Cardiac muscle cell (in vitro differentiated cells and primary cell): ENCODE data around the gene SRCAP. TPM values are rescaled to one million over a fixed set of nuclear protein-coding genes. Genes with fewer than 3 reads are reported as not detected.

ENCODE experiments used
- DNase-seq, 2 donors: peaks; one replicate each; pipeline versions ENCODE4 v3.0.0 to v3.0.0-alpha.2; 2010 to 2017; ENCODE audit warnings: low read depth in 1 of 2, low spot score in 1 of 2
- H3K27ac ChIP-seq: fragments of 200-600 bp; sonication (generic); 2 replicates; pipeline ENCODE4 v1.5.1; 2016
- H3K27me3 ChIP-seq: fragments of 200-600 bp; sonication (generic); 2 replicates; pipeline ENCODE4 v1.6.0; 2016; ENCODE audit warnings: control low read depth
- H3K36me3 ChIP-seq: fragments of 200-600 bp; sonication (generic); 2 replicates; pipeline ENCODE4 v1.5.1; 2016; ENCODE audit warnings: control low read depth
- H3K4me1 ChIP-seq: fragments of 200-600 bp; sonication (generic); 2 replicates; pipeline ENCODE4 v1.8.1; 2017; ENCODE audit warnings: low read depth, mild to moderate bottlenecking, mixed run types
- H3K4me3 ChIP-seq: fragments of 200-600 bp; sonication (generic); 2 replicates; pipeline ENCODE4 v1.5.1; 2016; ENCODE audit warnings: mild to moderate bottlenecking
- H3K9me3 ChIP-seq: fragments of 200-600 bp; sonication (generic); 2 replicates; pipeline ENCODE4 v1.5.1; 2017; ENCODE audit warnings: low read depth, mild to moderate bottlenecking, control low read depth
- polyA plus RNA-seq: library from polyadenylated mRNA; unstranded; fragments of >200 nt; fragmentation: Nextera tagmentation; extraction: Ambion mirVana; gene quantifications from 2 replicates; pipeline ENCODE4 v1.2.1, GENCODE V29; 2016
- total RNA-seq: library from RNA; depleted of rRNA; stranded (reverse); fragments of >200 nt; gene quantifications from 2 replicates; pipeline ENCODE4 v1.2.3, GENCODE V29; 2016
- TF ChIP-seq, protein P1 (sequence below): IDR thresholded peaks from 2 replicates; pipeline ENCODE4 v1.5.1; 2012; ENCODE audit warnings: low read depth, mild to moderate bottlenecking, low read length

The SRCAP gene
- total and polyA plus RNA-seq, 2 experiments from 2014 or later: 20.9 to 42.9 TPM

- Histone ChIP-seq H3K4me3 (no peak overlapping the region), H3K27ac (no peak overlapping the region), H3K9me3 (no peaks in the 10 kb centered on the region), H3K36me3 (peaks cover 71% of the 10 kb centered on the region), H3K27me3 (no peaks in the 10 kb centered on the region), H3K4me1 (peaks cover 9% of the 10 kb centered on the region)
- TF ChIP-seq, protein P1, sequence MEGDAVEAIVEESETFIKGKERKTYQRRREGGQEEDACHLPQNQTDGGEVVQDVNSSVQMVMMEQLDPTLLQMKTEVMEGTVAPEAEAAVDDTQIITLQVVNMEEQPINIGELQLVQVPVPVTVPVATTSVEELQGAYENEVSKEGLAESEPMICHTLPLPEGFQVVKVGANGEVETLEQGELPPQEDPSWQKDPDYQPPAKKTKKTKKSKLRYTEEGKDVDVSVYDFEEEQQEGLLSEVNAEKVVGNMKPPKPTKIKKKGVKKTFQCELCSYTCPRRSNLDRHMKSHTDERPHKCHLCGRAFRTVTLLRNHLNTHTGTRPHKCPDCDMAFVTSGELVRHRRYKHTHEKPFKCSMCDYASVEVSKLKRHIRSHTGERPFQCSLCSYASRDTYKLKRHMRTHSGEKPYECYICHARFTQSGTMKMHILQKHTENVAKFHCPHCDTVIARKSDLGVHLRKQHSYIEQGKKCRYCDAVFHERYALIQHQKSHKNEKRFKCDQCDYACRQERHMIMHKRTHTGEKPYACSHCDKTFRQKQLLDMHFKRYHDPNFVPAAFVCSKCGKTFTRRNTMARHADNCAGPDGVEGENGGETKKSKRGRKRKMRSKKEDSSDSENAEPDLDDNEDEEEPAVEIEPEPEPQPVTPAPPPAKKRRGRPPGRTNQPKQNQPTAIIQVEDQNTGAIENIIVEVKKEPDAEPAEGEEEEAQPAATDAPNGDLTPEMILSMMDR: no peak
- no peak for DNase-seq
Observed at GRCh38 chr16:30703971-30704370, 5.0 kb downstream of the SRCAP start.

- H3K36me3 ChIP-seq: peaks cover 87% of the 10 kb centered on the region
- H3K4me1 ChIP-seq: no peaks in the 10 kb centered on the region
- no peaks in the 10 kb centered on the region for H3K9me3 ChIP-seq
- TF ChIP-seq, protein P1: no peak
- DNase-seq: no peak
- no peak overlapping the region for H3K27ac ChIP-seq
- H3K4me3 ChIP-seq: no peak overlapping the region
- no peaks in the 10 kb centered on the region for H3K27me3 ChIP-seq
Observed at GRCh38 chr16:30706046-30706445, 7.1 kb downstream of the SRCAP start.

- H3K9me3 ChIP-seq: no peaks in the 10 kb centered on the region
- H3K36me3 ChIP-seq: peaks cover 89% of the 10 kb centered on the region
- no peaks in the 10 kb centered on the region for H3K4me1 ChIP-seq
- TF ChIP-seq, protein P1: no peak
- no peak overlapping the region for H3K27ac ChIP-seq
- H3K27me3 ChIP-seq: no peaks in the 10 kb centered on the region
- no peak overlapping the region for H3K4me3 ChIP-seq
- peak in 1 of 2 donors; percentile 45 for DNase-seq
Observed at GRCh38 chr16:30710971-30711370, 12.0 kb downstream of the SRCAP start.

DNA sequence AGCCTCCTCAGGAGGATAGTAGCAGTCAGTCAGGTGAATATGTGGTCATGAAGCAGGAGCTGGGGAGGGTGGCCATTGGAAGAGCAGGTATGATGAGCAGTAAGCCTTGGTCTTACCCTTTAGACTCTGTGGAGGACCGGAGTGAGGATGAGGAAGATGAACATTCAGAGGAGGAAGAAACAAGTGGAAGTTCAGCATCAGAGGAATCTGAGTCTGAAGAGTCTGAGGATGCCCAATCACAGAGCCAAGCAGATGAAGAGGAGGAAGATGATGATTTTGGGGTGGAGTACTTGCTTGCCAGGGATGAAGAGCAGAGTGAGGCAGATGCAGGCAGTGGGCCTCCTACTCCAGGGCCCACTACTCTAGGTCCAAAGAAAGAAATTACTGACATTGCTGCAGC is 12.7 kb downstream of the SRCAP start:
- no peak for DNase-seq
- TF ChIP-seq, protein P1: no peak
- Histone ChIP-seq H3K27ac (no peak overlapping the region), H3K9me3 (no peaks in the 10 kb centered on the region), H3K4me3 (no peak overlapping the region), H3K36me3 (peaks cover 89% of the 10 kb centered on the region), H3K4me1 (no peaks in the 10 kb centered on the region), H3K27me3 (no peaks in the 10 kb centered on the region)

DNA sequence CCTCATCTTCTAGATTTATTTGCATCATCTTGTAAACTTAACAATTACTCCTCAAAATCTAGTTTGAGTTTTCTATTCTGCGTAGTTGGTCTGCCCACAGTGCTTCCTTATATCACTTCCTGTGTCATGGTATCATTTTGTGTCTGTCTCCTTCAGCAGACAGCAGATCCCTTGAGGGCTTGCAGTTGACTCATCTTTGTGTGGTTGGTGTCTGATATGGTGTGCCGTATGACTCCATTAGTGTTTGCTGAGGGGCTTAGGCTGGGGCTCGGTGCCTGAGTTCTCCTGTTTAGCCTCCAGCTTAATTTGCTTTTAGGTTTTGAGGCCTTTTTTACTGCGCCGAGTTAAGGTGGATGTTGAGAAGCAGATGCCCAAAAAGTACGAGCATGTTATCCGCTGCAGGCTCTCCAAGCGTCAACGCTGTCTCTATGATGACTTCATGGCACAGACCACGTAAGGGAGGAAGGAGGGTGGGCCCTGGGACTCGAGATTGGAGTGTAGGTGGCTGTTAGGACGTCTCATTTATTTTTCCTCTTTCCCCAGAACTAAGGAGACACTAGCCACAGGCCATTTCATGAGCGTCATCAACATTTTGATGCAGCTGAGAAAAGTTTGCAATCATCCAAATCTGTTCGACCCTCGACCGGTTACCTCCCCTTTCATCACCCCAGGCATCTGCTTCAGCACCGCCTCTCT is 16.9 kb downstream of the SRCAP start:
- peak in 1 of 2 donors; percentile 57 for DNase-seq
- H3K9me3 ChIP-seq: no peaks in the 10 kb centered on the region
- no peak overlapping the region for H3K4me3 ChIP-seq
- H3K27me3 ChIP-seq: no peaks in the 10 kb centered on the region
- H3K27ac ChIP-seq: no peak overlapping the region
- TF ChIP-seq, protein P1: no peak
- H3K4me1 ChIP-seq: no peaks in the 10 kb centered on the region
- peaks cover 70% of the 10 kb centered on the region for H3K36me3 ChIP-seq
